ENCODE results near the gene TDRD10.

Gene TDRD10

DNA sequence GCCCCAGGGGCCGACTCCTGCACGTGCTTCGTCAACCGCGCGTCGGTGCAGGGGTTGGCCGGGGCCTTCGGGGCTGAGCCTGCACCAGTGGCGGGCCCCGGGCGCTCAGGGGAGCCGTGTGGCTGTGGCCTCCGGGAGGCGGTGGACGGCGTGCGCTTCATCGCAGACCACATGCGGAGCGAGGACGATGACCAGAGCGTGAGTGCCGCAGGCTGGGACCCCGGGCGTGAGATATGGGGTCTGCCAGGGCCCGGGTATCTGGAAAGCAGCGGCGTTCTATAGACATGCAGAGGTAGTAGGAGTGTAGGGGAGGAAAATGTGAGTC is 69.9 kb downstream of the TDRD10 start:
- no peak for ATAC-seq
- TF ChIP-seq CSDC2 (CRISPR knock-in tag; IDR thresholded peaks at IDR 0.05) (no peak), ZNF565 (CRISPR knock-in tag; conservative IDR thresholded peaks at IDR 0.05; ENCODE audit: low read depth) (no peak), RARB (CRISPR knock-in tag; IDR thresholded peaks at IDR 0.05) (no peak)
- TF ChIP-seq, protein P1, sequence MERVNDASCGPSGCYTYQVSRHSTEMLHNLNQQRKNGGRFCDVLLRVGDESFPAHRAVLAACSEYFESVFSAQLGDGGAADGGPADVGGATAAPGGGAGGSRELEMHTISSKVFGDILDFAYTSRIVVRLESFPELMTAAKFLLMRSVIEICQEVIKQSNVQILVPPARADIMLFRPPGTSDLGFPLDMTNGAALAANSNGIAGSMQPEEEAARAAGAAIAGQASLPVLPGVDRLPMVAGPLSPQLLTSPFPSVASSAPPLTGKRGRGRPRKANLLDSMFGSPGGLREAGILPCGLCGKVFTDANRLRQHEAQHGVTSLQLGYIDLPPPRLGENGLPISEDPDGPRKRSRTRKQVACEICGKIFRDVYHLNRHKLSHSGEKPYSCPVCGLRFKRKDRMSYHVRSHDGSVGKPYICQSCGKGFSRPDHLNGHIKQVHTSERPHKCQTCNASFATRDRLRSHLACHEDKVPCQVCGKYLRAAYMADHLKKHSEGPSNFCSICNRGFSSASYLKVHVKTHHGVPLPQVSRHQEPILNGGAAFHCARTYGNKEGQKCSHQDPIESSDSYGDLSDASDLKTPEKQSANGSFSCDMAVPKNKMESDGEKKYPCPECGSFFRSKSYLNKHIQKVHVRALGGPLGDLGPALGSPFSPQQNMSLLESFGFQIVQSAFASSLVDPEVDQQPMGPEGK (CRISPR knock-in tag; IDR thresholded peaks at IDR 0.05; ENCODE audit: borderline replicate concordance), result no peak
- TF ChIP-seq, protein P2, sequence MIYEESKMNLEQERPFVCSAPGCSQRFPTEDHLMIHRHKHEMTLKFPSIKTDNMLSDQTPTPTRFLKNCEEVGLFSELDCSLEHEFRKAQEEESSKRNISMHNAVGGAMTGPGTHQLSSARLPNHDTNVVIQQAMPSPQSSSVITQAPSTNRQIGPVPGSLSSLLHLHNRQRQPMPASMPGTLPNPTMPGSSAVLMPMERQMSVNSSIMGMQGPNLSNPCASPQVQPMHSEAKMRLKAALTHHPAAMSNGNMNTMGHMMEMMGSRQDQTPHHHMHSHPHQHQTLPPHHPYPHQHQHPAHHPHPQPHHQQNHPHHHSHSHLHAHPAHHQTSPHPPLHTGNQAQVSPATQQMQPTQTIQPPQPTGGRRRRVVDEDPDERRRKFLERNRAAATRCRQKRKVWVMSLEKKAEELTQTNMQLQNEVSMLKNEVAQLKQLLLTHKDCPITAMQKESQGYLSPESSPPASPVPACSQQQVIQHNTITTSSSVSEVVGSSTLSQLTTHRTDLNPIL (CRISPR knock-in tag; IDR thresholded peaks at IDR 0.05; ENCODE audit: low read depth), result no peak
- TF ChIP-seq, protein P3, sequence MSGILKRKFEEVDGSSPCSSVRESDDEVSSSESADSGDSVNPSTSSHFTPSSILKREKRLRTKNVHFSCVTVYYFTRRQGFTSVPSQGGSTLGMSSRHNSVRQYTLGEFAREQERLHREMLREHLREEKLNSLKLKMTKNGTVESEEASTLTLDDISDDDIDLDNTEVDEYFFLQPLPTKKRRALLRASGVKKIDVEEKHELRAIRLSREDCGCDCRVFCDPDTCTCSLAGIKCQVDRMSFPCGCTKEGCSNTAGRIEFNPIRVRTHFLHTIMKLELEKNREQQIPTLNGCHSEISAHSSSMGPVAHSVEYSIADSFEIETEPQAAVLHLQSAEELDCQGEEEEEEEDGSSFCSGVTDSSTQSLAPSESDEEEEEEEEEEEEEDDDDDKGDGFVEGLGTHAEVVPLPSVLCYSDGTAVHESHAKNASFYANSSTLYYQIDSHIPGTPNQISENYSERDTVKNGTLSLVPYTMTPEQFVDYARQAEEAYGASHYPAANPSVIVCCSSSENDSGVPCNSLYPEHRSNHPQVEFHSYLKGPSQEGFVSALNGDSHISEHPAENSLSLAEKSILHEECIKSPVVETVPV (CRISPR knock-in tag; IDR thresholded peaks at IDR 0.05), result no peak
- TF ChIP-seq, protein P4, sequence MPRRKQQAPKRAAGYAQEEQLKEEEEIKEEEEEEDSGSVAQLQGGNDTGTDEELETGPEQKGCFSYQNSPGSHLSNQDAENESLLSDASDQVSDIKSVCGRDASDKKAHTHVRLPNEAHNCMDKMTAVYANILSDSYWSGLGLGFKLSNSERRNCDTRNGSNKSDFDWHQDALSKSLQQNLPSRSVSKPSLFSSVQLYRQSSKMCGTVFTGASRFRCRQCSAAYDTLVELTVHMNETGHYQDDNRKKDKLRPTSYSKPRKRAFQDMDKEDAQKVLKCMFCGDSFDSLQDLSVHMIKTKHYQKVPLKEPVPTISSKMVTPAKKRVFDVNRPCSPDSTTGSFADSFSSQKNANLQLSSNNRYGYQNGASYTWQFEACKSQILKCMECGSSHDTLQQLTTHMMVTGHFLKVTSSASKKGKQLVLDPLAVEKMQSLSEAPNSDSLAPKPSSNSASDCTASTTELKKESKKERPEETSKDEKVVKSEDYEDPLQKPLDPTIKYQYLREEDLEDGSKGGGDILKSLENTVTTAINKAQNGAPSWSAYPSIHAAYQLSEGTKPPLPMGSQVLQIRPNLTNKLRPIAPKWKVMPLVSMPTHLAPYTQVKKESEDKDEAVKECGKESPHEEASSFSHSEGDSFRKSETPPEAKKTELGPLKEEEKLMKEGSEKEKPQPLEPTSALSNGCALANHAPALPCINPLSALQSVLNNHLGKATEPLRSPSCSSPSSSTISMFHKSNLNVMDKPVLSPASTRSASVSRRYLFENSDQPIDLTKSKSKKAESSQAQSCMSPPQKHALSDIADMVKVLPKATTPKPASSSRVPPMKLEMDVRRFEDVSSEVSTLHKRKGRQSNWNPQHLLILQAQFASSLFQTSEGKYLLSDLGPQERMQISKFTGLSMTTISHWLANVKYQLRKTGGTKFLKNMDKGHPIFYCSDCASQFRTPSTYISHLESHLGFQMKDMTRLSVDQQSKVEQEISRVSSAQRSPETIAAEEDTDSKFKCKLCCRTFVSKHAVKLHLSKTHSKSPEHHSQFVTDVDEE (CRISPR knock-in tag; IDR thresholded peaks at IDR 0.05), result no peak

DNA sequence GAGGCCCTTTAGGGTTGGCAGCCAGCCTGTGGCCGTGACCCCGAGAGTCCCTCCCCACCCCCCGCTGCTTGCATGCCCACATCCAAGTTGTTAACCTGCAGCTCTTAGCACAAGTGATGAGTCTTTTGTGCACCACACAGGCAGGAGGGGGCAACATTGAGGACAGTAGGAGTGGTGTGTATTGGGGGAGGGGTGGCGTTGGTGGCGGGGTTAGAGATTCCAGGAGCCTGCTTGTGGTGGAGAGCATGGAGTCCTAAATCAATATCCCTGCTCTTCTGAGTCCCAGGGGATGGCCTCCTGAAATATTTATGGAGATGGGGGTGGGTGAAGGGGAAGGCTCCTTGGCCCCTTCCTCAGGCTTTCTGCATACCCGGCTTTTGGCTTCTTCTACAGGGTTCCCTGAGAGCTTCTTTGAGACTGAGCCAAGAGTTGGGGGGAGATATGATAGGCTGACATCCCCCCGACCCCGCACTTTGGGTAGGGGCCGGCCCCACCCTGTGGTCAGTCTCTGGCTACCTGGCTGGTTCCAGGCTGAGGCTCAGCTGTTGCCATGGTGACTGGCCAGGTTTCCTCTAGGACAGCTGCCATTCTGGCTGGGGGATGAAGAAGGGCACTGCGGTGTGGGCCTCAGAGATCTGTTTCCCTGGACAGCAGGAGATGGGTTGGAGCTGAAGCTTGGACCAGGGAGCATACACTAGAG is 70.6 kb downstream of the TDRD10 start:
- TF ChIP-seq ZFP30 (CRISPR knock-in tag; IDR thresholded peaks at IDR 0.05) (no peak), TCF4 (CRISPR knock-in tag; IDR thresholded peaks at IDR 0.05; ENCODE audit: borderline replicate concordance) (no peak), ZNF70 (CRISPR knock-in tag; IDR thresholded peaks at IDR 0.05) (no peak), ISL1 (CRISPR knock-in tag; IDR thresholded peaks at IDR 0.05) (no peak), CSDC2 (CRISPR knock-in tag; IDR thresholded peaks at IDR 0.05) (no peak), BACH2 (CRISPR knock-in tag; IDR thresholded peaks at IDR 0.05; ENCODE audit: borderline replicate concordance) (no peak), ESRRG (CRISPR knock-in tag; IDR thresholded peaks at IDR 0.05) (no peak), ZNF565 (CRISPR knock-in tag; conservative IDR thresholded peaks at IDR 0.05; ENCODE audit: low read depth) (no peak), GLIS3 (CRISPR knock-in tag; IDR thresholded peaks at IDR 0.05) (no peak), ZFP3 (CRISPR knock-in tag; IDR thresholded peaks at IDR 0.05) (no peak), ZNF8 (CRISPR knock-in tag; IDR thresholded peaks at IDR 0.05) (no peak)
- TF ChIP-seq, protein P2 (CRISPR knock-in tag; IDR thresholded peaks at IDR 0.05; ENCODE audit: low read depth), result no peak
- TF ChIP-seq, protein P3 (CRISPR knock-in tag; IDR thresholded peaks at IDR 0.05), result no peak
- no peak for ATAC-seq

DNA sequence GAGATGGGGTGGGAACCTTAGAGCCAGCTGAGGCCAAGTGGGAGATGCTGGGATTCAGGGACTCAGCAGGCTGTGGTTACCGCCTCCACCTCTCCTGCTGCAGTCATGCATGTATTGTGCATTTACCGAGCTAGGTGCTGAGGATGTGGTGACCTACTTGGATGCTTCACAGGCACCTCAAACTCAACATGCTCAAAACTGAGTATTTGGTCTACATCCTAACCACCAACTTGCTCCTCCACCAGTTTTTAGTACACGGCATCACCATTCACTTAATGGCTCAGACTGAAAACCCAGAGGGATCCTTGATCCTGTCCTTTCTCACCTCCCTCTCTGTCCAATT is 71.1 kb downstream of the TDRD10 start:
- ATAC-seq, result no peak
- TF ChIP-seq, protein P5, sequence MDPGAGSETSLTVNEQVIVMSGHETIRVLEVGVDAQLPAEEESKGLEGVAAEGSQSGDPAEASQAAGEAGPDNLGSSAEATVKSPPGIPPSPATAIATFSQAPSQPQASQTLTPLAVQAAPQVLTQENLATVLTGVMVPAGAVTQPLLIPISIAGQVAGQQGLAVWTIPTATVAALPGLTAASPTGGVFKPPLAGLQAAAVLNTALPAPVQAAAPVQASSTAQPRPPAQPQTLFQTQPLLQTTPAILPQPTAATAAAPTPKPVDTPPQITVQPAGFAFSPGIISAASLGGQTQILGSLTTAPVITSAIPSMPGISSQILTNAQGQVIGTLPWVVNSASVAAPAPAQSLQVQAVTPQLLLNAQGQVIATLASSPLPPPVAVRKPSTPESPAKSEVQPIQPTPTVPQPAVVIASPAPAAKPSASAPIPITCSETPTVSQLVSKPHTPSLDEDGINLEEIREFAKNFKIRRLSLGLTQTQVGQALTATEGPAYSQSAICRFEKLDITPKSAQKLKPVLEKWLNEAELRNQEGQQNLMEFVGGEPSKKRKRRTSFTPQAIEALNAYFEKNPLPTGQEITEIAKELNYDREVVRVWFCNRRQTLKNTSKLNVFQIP (CRISPR knock-in tag; IDR thresholded peaks at IDR 0.05; ENCODE audit: borderline replicate concordance, low read depth), result no peak
- TF ChIP-seq, protein P2 (CRISPR knock-in tag; IDR thresholded peaks at IDR 0.05; ENCODE audit: low read depth), result no peak
- TF ChIP-seq BACH2 (CRISPR knock-in tag; IDR thresholded peaks at IDR 0.05; ENCODE audit: borderline replicate concordance), result no peak

Measured in SK-N-SH treated with all-trans-retinoic acid at 6 μM for 48 hours (cell line).